ENCODE results near the gene RBM5.

DNA sequence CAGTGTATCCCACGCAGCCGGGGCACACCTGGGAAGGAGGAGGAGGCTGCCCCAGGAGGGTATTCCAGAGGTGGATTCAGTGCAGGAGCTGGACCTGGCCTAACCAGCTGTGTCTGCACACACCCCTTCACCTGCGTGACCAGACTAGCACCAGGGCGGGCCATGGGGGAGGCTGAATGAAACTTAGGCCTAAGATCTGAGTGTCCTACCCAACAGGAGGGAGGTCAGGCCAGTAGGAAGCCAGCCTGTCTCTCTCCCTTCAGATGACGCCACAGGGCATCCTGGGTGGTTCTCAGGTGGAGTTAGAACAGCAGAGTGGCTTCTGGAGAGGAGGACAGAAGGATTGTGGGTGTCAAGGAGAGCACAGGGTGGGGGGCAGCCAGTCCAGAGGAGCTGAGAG, 63.0 kb downstream of the RBM5 start:
- TF ChIP-seq EZH2 (IDR thresholded peaks at IDR 0.05; ENCODE audit: low read length, unreplicated experiment): no peak
- TF ChIP-seq, protein P1, sequence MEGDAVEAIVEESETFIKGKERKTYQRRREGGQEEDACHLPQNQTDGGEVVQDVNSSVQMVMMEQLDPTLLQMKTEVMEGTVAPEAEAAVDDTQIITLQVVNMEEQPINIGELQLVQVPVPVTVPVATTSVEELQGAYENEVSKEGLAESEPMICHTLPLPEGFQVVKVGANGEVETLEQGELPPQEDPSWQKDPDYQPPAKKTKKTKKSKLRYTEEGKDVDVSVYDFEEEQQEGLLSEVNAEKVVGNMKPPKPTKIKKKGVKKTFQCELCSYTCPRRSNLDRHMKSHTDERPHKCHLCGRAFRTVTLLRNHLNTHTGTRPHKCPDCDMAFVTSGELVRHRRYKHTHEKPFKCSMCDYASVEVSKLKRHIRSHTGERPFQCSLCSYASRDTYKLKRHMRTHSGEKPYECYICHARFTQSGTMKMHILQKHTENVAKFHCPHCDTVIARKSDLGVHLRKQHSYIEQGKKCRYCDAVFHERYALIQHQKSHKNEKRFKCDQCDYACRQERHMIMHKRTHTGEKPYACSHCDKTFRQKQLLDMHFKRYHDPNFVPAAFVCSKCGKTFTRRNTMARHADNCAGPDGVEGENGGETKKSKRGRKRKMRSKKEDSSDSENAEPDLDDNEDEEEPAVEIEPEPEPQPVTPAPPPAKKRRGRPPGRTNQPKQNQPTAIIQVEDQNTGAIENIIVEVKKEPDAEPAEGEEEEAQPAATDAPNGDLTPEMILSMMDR (conservative IDR thresholded peaks at IDR 0.05; ENCODE audit: low read depth, low read length): no peak

All from PC-3 (cell line).